GM12878 (cell line): ENCODE results near the gene B9D1. TPM values are rescaled to one million over a fixed set of nuclear protein-coding genes. Genes with fewer than 3 reads are reported as not detected.

Source experiments
- ATAC-seq: fragments of 200-7000 bp; cut with Tn5 transposase; 3 replicates; pipeline ENCODE4 v1.9.1; 2020; ENCODE audit warnings: mild to moderate bottlenecking, moderate library complexity
- BruUV-seq: library from RNA; stranded (reverse); fragments of 400-500 nt; replicated peaks from 2 replicates; lab custom pipeline; 2021; lab: Mats Ljungman, UMichigan
- CTCF ChIA-PET: fragments of 300-600 bp; sonication (Branson Sonifier 250); formaldehyde crosslinking; extraction: SDS; loops from one replicate; lab custom pipeline; 2021; ENCODE audit warnings: inconsistent platforms; lab: Yijun Ruan, JAX
- POLR2A ChIA-PET: fragments of 350-600 bp; formaldehyde crosslinking; extraction: SDS; loops from one replicate; lab custom pipeline; 2021; ENCODE audit warnings: inconsistent platforms; lab: Charles Lee
- RAD21 ChIA-PET: fragments of 300-600 bp; sonication (Branson Sonifier 250); formaldehyde crosslinking; loops from one replicate; lab custom pipeline; 2023; ENCODE audit warnings: antibody characterized with exemption; ENCODE audit not compliant: unreplicated experiment; lab: Charles Lee
- SMC1A ChIA-PET: fragments of 300-600 bp; sonication (Branson Sonifier 250); formaldehyde crosslinking; loops from one replicate; lab custom pipeline; 2023; ENCODE audit not compliant: unreplicated experiment, uncharacterized antibody; lab: Charles Lee
- DNase-seq: peaks from one replicate; pipeline ENCODE4 v3.0.0-alpha.2; 2011; ENCODE audit warnings: low read depth, low spot score
- FAIRE-seq: peaks from 3 replicates; lab custom pipeline; 2011; peaks lifted over from hg19 to GRCh38; lab: Jason Lieb, UNC
- H2AFZ ChIP-seq: 2 replicates; pipeline ENCODE4 v1.6.0; 2011; ENCODE audit warnings: low read depth, low read length, control low read depth; ENCODE audit not compliant: control insufficient read depth
- H3K27ac ChIP-seq: 2 replicates; pipeline ENCODE4 v1.5.1; 2011; ENCODE audit warnings: control low read depth; ENCODE audit not compliant: control insufficient read depth, insufficient read depth
- H3K27me3 ChIP-seq, 2 experiments: replicated peaks in 1 of 2; 2 replicates each; pipeline versions ENCODE4 v1.6.0 to v1.6.1; 2011; ENCODE audit warnings: low read length in 1 of 2; ENCODE audit not compliant: control insufficient read depth in 2 of 2, insufficient read depth in 2 of 2
- H3K36me3 ChIP-seq, 2 experiments: 2 replicates each; pipeline ENCODE4 v1.5.1; 2011; ENCODE audit warnings: low read length in 1 of 2; ENCODE audit not compliant: control insufficient read depth in 2 of 2, insufficient read depth in 2 of 2
- H3K4me1 ChIP-seq: 2 replicates; pipeline ENCODE4 v1.6.1; 2011; ENCODE audit warnings: mild to moderate bottlenecking, low read length, moderate library complexity, mixed read lengths; ENCODE audit not compliant: control insufficient read depth, insufficient read depth
- H3K4me2 ChIP-seq: 2 replicates; pipeline ENCODE4 v1.6.0; 2011; ENCODE audit warnings: control low read depth; ENCODE audit not compliant: control insufficient read depth, insufficient read depth
- H3K4me3 ChIP-seq: fragments of 200-600 bp; sonication (generic); 2 replicates; pipeline ENCODE4 v1.5.1; 2016
- H3K79me2 ChIP-seq: 2 replicates; pipeline ENCODE4 v1.6.0; 2011; ENCODE audit warnings: low read length; ENCODE audit not compliant: control insufficient read depth, insufficient read depth
- H3K9ac ChIP-seq: 2 replicates; pipeline ENCODE4 v1.8.0; 2011; ENCODE audit warnings: low read length, control low read depth, mixed read lengths; ENCODE audit not compliant: control insufficient read depth, insufficient read depth
- H3K9me3 ChIP-seq: replicated peaks from 3 replicates; pipeline ENCODE4 v1.5.1; 2011; ENCODE audit warnings: mild to moderate bottlenecking, low read length; ENCODE audit not compliant: control insufficient read depth, insufficient read depth
- H4K20me1 ChIP-seq: 2 replicates; pipeline ENCODE4 v1.6.0; 2011; ENCODE audit not compliant: control insufficient read depth, insufficient read depth
- CBFB ChIP-seq: IDR thresholded peaks from 2 replicates; pipeline ENCODE4 v1.6.1; 2016; ENCODE audit warnings: antibody characterized with exemption, low read depth
- CBX3 ChIP-seq: fragments of 200-600 bp; sonication (generic); IDR thresholded peaks from 2 replicates; pipeline ENCODE4 v1.6.1; 2016; ENCODE audit warnings: low read depth, borderline replicate concordance
- EZH2 ChIP-seq: IDR thresholded peaks from 2 replicates; pipeline ENCODE4 v1.6.1; 2012; ENCODE audit warnings: low read depth, mild to moderate bottlenecking, control low read depth, inconsistent platforms, low read length, borderline replicate concordance; ENCODE audit not compliant: control insufficient read depth
- JUND ChIP-seq: IDR thresholded peaks from 2 replicates; pipeline ENCODE4 v1.6.1; 2012; ENCODE audit warnings: low read depth, mild to moderate bottlenecking, low read length, improper control_type of control experiment, moderate library complexity
- RELA ChIP-seq: fragments of 450-650 bp; IDR thresholded peaks from 2 replicates; pipeline ENCODE4 v1.8.0; 2014; ENCODE audit warnings: borderline replicate concordance; ENCODE audit not compliant: partially characterized antibody
- SRF ChIP-seq, 2 experiments: IDR thresholded peaks; 2 replicates each; pipeline ENCODE4 v1.6.1; 2011; ENCODE audit warnings: low read depth in 2 of 2, low read length in 2 of 2, mild to moderate bottlenecking in 1 of 2, moderate library complexity in 1 of 2
- TCF7 ChIP-seq: IDR thresholded peaks from 2 replicates; pipeline ENCODE4 v1.6.1; 2014; ENCODE audit warnings: antibody characterized with exemption, borderline replicate concordance
- WGBS: methylation state at CpG from one replicate; pipeline ENCODE4 v1.1.6; 2016; ENCODE audit warnings: low lambda C conversion rate; ENCODE audit not compliant: insufficient replicate concordance, insufficient coverage; ENCODE audit errors: missing lambda C conversion rate; 5-methylcytosine and 5-hydroxymethylcytosine counted together
- in situ Hi-C: fragments of 300-500 bp; cut with MboI; formaldehyde crosslinking; loops from 9 replicates; pipeline ENCODE4 v1.14.3; 2018; ENCODE audit warnings: mixed read lengths
- intact Hi-C: fragments of 100-400 bp; cut with micrococcal nuclease; formaldehyde crosslinking; loops from one replicate; pipeline ENCODE4 v1.14.2; 2022; ENCODE audit not compliant: unreplicated experiment
- polyA plus RNA-seq, 11 experiments: library from polyadenylated mRNA; depleted of rRNA in 4 of 11; unstranded in 6 of 11; stranded (reverse) in 5 of 11; fragments of >200 nt; fragmentation: Nextera tagmentation in 4 of 11; fragmentation: Illumina TruSeq in 1 of 11; extraction: Ambion mirVana in 4 of 11; extraction: Trizol in 1 of 11; gene quantifications; 1 replicate in 1 of 11; 2 replicates in 10 of 11; pipeline versions ENCODE4 v1.2.1 to v1.2.3, GENCODE V29; 2011 to 2016; ENCODE audit warnings: inconsistent platforms in 2 of 11, missing spikeins in 2 of 11, low read depth in 1 of 11
- total RNA-seq, 4 experiments: library from RNA; depleted of rRNA in 3 of 4; stranded (reverse); fragments of >200 nt in 3 of 4; fragmentation: Illumina TruSeq in 1 of 4; extraction: Trizol in 1 of 4; gene quantifications; 2 replicates each; pipeline versions ENCODE4 v1.2.1 to v1.2.3, GENCODE V29; 2013 to 2021
- TF ChIP-seq, protein P1 (sequence below): fragments of 450-650 bp; IDR thresholded peaks from 2 replicates; pipeline ENCODE4 v1.6.1; 2018; ENCODE audit warnings: mild to moderate bottlenecking, low read depth, moderate library complexity; ENCODE audit not compliant: partially characterized antibody
- TF ChIP-seq, protein P2 (sequence below): fragments of 450-650 bp; IDR thresholded peaks from 2 replicates; pipeline ENCODE4 v1.6.1; 2017; ENCODE audit warnings: low read depth, mild to moderate bottlenecking, moderate library complexity
- TF ChIP-seq, protein P3 (sequence below): IDR thresholded peaks from 2 replicates; pipeline ENCODE4 v1.6.1; 2011; ENCODE audit warnings: low read depth, low read length, improper control_type of control experiment, borderline replicate concordance
- TF ChIP-seq, protein P4 (sequence below): fragments of 450-650 bp; formaldehyde crosslinking; IDR thresholded peaks from 2 replicates; pipeline ENCODE4 v1.4.0; 2020; ENCODE audit warnings: mild to moderate bottlenecking, moderate library complexity

B9D1 gene
- total and polyA plus RNA-seq, 10 of the 15 experiments (the other 5 are each of a cell fraction or from before 2014, with no cell fraction given), result 5.9 to 18.3 (median 9.8) TPM

DNA sequence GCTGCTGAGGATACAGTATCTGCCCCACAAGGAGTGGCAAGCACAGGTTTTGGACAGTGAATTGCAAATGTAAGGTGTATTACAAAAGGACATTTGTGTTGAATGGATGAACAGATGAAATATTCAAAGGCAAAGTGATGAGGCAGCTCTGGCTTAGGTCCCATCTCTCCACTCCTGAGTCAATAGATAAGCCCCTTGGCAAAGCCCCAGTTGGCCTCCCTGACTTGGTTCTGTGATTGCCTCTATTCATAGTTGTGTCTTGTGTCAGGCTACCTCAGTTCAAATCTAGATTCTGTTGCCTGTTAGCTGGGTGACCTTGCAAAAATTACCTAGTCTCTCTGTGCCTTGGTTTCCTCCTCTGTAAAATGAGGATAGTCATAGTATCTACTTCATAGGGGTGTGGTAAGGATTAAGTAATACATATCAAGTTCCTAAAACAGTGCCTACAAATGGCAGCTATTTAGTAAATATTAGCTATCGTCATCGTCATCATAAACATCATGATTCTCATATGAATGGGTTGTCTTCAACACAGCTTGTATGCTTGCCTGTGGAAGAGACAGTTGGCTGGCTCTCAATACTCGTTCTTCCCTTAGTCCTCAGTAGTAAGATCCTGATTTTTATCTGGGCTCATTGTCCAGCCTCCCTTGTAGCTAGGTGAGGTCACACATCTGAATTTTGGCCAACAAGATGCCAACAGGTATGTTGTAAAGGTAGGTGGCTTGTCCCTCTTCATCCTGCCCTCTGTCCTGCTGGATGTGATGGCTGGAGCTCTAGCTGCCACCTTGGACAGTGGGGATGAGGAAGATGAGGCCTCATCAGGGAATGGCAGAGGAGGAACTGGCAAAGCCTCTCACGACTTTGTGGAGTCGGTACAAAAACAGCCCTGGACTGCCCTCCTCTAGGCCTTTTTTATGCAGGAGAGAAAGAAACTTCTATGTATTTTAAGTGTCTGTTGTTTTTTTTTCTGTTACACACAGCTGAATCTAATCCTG is 26.6 kb upstream of the B9D1 start:
- POLR2A ChIA-PET, result interaction anchor here (0.7 kb wide), 1 partner anchor 334 kb away, joined by 3 read pairs; no protein-coding TSS in a partner anchor
- no peaks in the 10 kb centered on the region for H4K20me1 ChIP-seq
- TF ChIP-seq EZH2 (no peak), SRF (IDR thresholded peaks at IDR 0.05; ENCODE audit: low read depth in 2 of 2, low read length in 2 of 2) (no peak), RELA (no peak), JUND (no peak), CBFB (no peak), CBX3 (no peak), TCF7 (no peak)
- TF ChIP-seq, protein P1, sequence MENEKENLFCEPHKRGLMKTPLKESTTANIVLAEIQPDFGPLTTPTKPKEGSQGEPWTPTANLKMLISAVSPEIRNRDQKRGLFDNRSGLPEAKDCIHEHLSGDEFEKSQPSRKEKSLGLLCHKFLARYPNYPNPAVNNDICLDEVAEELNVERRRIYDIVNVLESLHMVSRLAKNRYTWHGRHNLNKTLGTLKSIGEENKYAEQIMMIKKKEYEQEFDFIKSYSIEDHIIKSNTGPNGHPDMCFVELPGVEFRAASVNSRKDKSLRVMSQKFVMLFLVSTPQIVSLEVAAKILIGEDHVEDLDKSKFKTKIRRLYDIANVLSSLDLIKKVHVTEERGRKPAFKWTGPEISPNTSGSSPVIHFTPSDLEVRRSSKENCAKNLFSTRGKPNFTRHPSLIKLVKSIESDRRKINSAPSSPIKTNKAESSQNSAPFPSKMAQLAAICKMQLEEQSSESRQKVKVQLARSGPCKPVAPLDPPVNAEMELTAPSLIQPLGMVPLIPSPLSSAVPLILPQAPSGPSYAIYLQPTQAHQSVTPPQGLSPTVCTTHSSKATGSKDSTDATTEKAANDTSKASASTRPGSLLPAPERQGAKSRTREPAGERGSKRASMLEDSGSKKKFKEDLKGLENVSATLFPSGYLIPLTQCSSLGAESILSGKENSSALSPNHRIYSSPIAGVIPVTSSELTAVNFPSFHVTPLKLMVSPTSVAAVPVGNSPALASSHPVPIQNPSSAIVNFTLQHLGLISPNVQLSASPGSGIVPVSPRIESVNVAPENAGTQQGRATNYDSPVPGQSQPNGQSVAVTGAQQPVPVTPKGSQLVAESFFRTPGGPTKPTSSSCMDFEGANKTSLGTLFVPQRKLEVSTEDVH, result no peak
- TF ChIP-seq, protein P2, sequence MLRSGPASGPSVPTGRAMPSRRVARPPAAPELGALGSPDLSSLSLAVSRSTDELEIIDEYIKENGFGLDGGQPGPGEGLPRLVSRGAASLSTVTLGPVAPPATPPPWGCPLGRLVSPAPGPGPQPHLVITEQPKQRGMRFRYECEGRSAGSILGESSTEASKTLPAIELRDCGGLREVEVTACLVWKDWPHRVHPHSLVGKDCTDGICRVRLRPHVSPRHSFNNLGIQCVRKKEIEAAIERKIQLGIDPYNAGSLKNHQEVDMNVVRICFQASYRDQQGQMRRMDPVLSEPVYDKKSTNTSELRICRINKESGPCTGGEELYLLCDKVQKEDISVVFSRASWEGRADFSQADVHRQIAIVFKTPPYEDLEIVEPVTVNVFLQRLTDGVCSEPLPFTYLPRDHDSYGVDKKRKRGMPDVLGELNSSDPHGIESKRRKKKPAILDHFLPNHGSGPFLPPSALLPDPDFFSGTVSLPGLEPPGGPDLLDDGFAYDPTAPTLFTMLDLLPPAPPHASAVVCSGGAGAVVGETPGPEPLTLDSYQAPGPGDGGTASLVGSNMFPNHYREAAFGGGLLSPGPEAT, result no peak
- TF ChIP-seq, protein P3, sequence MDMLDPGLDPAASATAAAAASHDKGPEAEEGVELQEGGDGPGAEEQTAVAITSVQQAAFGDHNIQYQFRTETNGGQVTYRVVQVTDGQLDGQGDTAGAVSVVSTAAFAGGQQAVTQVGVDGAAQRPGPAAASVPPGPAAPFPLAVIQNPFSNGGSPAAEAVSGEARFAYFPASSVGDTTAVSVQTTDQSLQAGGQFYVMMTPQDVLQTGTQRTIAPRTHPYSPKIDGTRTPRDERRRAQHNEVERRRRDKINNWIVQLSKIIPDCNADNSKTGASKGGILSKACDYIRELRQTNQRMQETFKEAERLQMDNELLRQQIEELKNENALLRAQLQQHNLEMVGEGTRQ, result no peak
- TF ChIP-seq, protein P4, sequence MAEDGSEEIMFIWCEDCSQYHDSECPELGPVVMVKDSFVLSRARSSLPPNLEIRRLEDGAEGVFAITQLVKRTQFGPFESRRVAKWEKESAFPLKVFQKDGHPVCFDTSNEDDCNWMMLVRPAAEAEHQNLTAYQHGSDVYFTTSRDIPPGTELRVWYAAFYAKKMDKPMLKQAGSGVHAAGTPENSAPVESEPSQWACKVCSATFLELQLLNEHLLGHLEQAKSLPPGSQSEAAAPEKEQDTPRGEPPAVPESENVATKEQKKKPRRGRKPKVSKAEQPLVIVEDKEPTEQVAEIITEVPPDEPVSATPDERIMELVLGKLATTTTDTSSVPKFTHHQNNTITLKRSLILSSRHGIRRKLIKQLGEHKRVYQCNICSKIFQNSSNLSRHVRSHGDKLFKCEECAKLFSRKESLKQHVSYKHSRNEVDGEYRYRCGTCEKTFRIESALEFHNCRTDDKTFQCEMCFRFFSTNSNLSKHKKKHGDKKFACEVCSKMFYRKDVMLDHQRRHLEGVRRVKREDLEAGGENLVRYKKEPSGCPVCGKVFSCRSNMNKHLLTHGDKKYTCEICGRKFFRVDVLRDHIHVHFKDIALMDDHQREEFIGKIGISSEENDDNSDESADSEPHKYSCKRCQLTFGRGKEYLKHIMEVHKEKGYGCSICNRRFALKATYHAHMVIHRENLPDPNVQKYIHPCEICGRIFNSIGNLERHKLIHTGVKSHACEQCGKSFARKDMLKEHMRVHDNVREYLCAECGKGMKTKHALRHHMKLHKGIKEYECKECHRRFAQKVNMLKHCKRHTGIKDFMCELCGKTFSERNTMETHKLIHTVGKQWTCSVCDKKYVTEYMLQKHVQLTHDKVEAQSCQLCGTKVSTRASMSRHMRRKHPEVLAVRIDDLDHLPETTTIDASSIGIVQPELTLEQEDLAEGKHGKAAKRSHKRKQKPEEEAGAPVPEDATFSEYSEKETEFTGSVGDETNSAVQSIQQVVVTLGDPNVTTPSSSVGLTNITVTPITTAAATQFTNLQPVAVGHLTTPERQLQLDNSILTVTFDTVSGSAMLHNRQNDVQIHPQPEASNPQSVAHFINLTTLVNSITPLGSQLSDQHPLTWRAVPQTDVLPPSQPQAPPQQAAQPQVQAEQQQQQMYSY (CRISPR knock-in tag), result no peak
- ATAC-seq (no peak), FAIRE-seq (no peak), DNase-seq (no peak)
- no TSS peak for BruUV-seq
- RAD21 ChIA-PET, result no interaction called here
- CTCF ChIA-PET, result interaction anchor here (0.6 to 1.4 kb wide), 4 partner anchors 11 to 66 kb away, joined by 3 to 7 read pairs (median 3); partner anchors contain the start of genes B9D1 and MAPK7
- H3K27ac ChIP-seq, result no peak overlapping the region
- no peak overlapping the region for H3K9ac ChIP-seq
- no peak overlapping the region for H2AFZ ChIP-seq
- H3K27me3 ChIP-seq, result peaks cover 0 to 1% of the 10 kb centered on the region in 2 experiments; a peak in 1 of 4 replicates
- no peak overlapping the region for H3K4me2 ChIP-seq
- SMC1A ChIA-PET, result interaction anchor here (0.7 kb wide), 1 partner anchor 33 kb away, joined by 3 read pairs; no protein-coding TSS in a partner anchor
- intact Hi-C loops (no loop called here), in situ Hi-C loops (no loop called here)
- no peaks in the 10 kb centered on the region for H3K79me2 ChIP-seq
- no peaks in the 10 kb centered on the region for H3K4me1 ChIP-seq
- 38% methylated on average over 5 of the region's 5 CpGs for WGBS
- H3K36me3 ChIP-seq, result no peaks in the 10 kb centered on the region; a peak in 1 of 4 replicates
- no peak overlapping the region for H3K4me3 ChIP-seq
- H3K9me3 ChIP-seq, result no peaks in the 10 kb centered on the region
